Smooth muscle cell (in vitro differentiated cells): ENCODE data around the gene KLK11. TPM values are rescaled to one million over a fixed set of nuclear protein-coding genes. Genes with fewer than 3 reads are reported as not detected.
A peak's percentile ranks its signal among the peaks of the same experiment; 100 is the strongest.

Experiments
- DNase-seq: peaks from one replicate; lab custom pipeline; 2025; ENCODE audit not compliant: unreplicated experiment; lab: John Stamatoyannopoulos, UW
- H2AFZ ChIP-seq: fragments of 200-600 bp; sonication (generic); 2 replicates; pipeline ENCODE4 v1.6.0; 2016; ENCODE audit warnings: antibody characterized with exemption, low read depth, mild to moderate bottlenecking
- H3F3A ChIP-seq: fragments of 200-600 bp; sonication (generic); 2 replicates; pipeline ENCODE4 v1.6.0; 2017; ENCODE audit warnings: antibody characterized with exemption, low read depth
- H3K27ac ChIP-seq: fragments of 200-600 bp; sonication (generic); 2 replicates; pipeline ENCODE4 v1.5.1; 2016; ENCODE audit warnings: low read depth, mild to moderate bottlenecking
- H3K27me3 ChIP-seq: fragments of 200-600 bp; sonication (generic); 2 replicates; pipeline ENCODE4 v1.6.1; 2016; ENCODE audit warnings: low read depth, mild to moderate bottlenecking
- H3K36me3 ChIP-seq: fragments of 200-600 bp; sonication (generic); 2 replicates; pipeline ENCODE4 v1.5.1; 2016; ENCODE audit warnings: low read depth
- H3K4me1 ChIP-seq: fragments of 200-600 bp; sonication (generic); 2 replicates; pipeline ENCODE4 v1.5.1; 2016; ENCODE audit warnings: low read depth
- H3K4me2 ChIP-seq: fragments of 200-600 bp; sonication (generic); 2 replicates; pipeline ENCODE4 v1.6.0; 2016; ENCODE audit warnings: mild to moderate bottlenecking
- H3K4me3 ChIP-seq: fragments of 200-600 bp; sonication (generic); 2 replicates; pipeline ENCODE4 v1.5.1; 2016; ENCODE audit warnings: mild to moderate bottlenecking
- H3K79me2 ChIP-seq: fragments of 200-600 bp; sonication (generic); 2 replicates; pipeline ENCODE4 v1.6.0; 2016; ENCODE audit warnings: low read depth, mild to moderate bottlenecking
- H3K9ac ChIP-seq: fragments of 200-600 bp; sonication (generic); 2 replicates; pipeline ENCODE4 v1.6.0; 2016; ENCODE audit warnings: low read depth
- H3K9me3 ChIP-seq: fragments of 200-600 bp; sonication (generic); replicated peaks from 2 replicates; pipeline ENCODE4 v1.5.1; 2016; ENCODE audit warnings: low read depth
- H4K20me1 ChIP-seq: fragments of 200-600 bp; sonication (generic); 2 replicates; pipeline ENCODE4 v1.6.0; 2016; ENCODE audit warnings: low read depth
- WGBS: methylation state at CpG from one replicate; pipeline ENCODE4 v1.1.7; 2016; ENCODE audit warnings: low lambda C conversion rate; 5-methylcytosine and 5-hydroxymethylcytosine counted together
- polyA plus RNA-seq: library from polyadenylated mRNA; unstranded; fragments of >200 nt; fragmentation: Nextera tagmentation; extraction: Ambion mirVana; gene quantifications from 2 replicates; pipeline ENCODE4 v1.2.1, GENCODE V29; 2016
- total RNA-seq: library from RNA; depleted of rRNA; stranded (reverse); fragments of >200 nt; gene quantifications from 2 replicates; pipeline ENCODE4 v1.2.3, GENCODE V29; 2014
- TF ChIP-seq, protein P1 (sequence below): fragments of 200-600 bp; sonication (generic); IDR thresholded peaks from 2 replicates; pipeline ENCODE4 v1.5.1; 2017; ENCODE audit warnings: borderline replicate concordance, mild to moderate bottlenecking, antibody characterized with exemption; ENCODE audit not compliant: insufficient read depth, poor library complexity, severe bottlenecking

The KLK11 gene
- total and polyA plus RNA-seq, 2 experiments from 2014 or later: 0.97 to 2.1 TPM

DNA sequence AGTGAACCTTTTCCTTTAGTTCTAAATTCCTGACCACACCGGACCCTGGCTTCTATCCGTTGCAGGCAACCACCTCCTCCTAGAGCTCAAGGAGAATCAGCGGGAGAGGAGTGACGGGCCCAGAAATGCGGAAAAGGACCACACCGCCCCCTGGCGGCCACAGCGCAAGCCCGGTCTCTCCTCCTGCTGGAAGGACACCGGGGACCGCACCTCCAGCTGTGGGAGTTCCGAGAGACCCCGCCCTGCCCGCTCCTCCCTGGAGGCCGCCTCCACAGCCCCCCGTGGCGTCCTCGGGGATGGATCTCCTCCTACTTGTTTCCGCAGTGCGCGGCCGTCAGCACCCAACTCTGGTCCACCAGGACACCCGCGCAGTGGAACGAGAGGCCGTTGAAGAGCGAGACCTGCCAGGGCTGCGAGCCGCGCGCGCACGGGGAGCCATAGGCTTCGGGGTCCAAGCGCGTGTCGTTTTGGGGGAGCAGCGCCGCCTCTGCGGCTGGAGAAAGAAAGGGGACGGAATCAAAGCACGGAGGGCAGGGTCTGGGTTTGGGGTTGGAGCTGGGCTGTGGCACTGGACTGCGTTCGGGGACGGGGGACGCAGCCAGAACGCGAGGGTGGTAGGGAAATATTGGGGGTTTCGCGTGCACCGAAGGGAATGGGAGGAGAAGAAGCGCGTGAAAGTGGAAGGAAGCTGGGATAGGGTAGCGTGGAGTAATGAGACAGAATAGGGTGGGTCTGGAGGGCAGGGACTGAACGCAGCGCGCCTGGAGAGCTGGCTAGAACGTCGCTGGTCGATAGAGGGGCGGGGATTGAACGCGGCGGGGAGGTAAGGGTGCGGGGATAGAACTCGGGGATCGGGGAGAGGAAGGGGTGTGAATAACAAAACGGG is 9.4 kb downstream of the KLK11 start:
- peak overlapping the region; percentile 46 for H3K4me3 ChIP-seq

DNA sequence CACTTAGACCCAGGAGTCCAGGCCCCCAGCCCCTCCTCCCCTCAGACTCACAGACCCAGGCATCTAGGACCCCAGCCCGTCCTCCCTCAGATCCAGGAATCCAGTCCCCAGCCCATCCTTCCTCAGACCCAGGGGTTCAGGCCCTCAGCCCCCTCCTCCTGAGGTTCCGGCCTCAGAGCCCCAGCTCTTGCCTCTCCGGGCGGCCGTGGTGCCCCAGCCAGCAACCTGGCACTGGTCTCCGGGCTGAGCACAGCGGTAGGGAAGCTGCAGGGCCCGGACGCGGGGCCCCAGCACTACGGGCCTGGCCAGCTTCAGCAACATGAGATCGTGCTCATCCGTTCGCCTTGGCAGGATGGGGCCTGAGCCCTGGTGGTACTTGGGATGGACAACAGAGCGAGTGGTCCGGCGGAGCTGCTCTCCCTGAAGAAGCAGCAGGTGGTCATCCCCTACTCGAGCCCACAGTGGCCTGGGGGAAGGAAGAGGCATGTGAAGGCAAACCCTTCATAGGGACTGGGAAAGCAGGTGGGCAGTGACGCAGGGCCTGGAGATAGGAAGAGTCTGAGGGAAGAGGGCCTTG is 10.6 kb downstream of the KLK11 start:
- no peaks in the 10 kb centered on the region for H4K20me1 ChIP-seq
- no peak overlapping the region for H2AFZ ChIP-seq
- no peak overlapping the region for H3K4me2 ChIP-seq
- peaks cover 11% of the 10 kb centered on the region for H3K4me1 ChIP-seq
- no peak for DNase-seq
- H3K27ac ChIP-seq: no peak overlapping the region
- no peak overlapping the region for H3K4me3 ChIP-seq
- H3K9me3 ChIP-seq: no peaks in the 10 kb centered on the region
- peaks cover 60% of the 10 kb centered on the region for H3K27me3 ChIP-seq
- H3K79me2 ChIP-seq: no peaks in the 10 kb centered on the region
- WGBS: 90% methylated on average over 19 of the region's 19 CpGs
- TF ChIP-seq, protein P1, sequence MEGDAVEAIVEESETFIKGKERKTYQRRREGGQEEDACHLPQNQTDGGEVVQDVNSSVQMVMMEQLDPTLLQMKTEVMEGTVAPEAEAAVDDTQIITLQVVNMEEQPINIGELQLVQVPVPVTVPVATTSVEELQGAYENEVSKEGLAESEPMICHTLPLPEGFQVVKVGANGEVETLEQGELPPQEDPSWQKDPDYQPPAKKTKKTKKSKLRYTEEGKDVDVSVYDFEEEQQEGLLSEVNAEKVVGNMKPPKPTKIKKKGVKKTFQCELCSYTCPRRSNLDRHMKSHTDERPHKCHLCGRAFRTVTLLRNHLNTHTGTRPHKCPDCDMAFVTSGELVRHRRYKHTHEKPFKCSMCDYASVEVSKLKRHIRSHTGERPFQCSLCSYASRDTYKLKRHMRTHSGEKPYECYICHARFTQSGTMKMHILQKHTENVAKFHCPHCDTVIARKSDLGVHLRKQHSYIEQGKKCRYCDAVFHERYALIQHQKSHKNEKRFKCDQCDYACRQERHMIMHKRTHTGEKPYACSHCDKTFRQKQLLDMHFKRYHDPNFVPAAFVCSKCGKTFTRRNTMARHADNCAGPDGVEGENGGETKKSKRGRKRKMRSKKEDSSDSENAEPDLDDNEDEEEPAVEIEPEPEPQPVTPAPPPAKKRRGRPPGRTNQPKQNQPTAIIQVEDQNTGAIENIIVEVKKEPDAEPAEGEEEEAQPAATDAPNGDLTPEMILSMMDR: no peak
- no peaks in the 10 kb centered on the region for H3K36me3 ChIP-seq
- H3K9ac ChIP-seq: no peak overlapping the region
- no peaks in the 10 kb centered on the region for H3F3A ChIP-seq

More for the DNA sequence above, 9.4 kb downstream of the KLK11 start:
- Histone ChIP-seq H3K27ac (no peak overlapping the region), H4K20me1 (no peaks in the 10 kb centered on the region), H3F3A (no peaks in the 10 kb centered on the region), H3K9me3 (no peaks in the 10 kb centered on the region), H3K4me1 (peaks cover 14% of the 10 kb centered on the region), H3K79me2 (no peaks in the 10 kb centered on the region), H3K27me3 (peaks cover 60% of the 10 kb centered on the region), H3K36me3 (no peaks in the 10 kb centered on the region), H3K9ac (no peak overlapping the region), H3K4me2 (peak overlapping the region; percentile 83), H2AFZ (peak overlapping the region; percentile 54)
- DNase-seq: no peak
- whole genome bisulfite sequencing: 4% methylated on average over 62 of the region's 68 CpGs
- TF ChIP-seq, protein P1: peak; percentile 52

DNA sequence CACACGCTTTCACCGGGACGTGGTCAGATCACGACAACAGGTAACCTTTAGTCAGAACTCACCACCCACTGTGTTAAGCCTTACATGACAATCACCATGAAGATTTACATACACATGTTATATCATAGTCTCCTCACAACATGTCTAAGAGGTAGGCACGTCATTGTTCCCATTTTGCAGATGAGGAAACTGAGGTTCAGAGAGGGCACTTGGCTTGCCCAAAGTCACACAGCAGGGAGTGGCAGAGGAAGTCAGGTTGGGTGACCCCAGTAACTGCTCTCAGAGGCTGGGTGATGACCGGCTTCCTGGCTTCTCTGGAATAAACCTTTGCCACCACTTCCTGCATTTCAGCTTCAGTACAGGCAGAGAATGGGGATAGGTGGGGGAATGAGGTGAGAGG is 12.2 kb downstream of the KLK11 start:
- Histone ChIP-seq H3K4me3 (no peak overlapping the region), H3K27ac (no peak overlapping the region), H3K9ac (no peak overlapping the region), H3K4me1 (peaks cover 10% of the 10 kb centered on the region), H3K4me2 (no peak overlapping the region), H3F3A (no peaks in the 10 kb centered on the region), H3K27me3 (peaks cover 54% of the 10 kb centered on the region), H3K9me3 (no peaks in the 10 kb centered on the region), H2AFZ (no peak overlapping the region), H3K36me3 (no peaks in the 10 kb centered on the region), H4K20me1 (no peaks in the 10 kb centered on the region), H3K79me2 (no peaks in the 10 kb centered on the region)
- no peak for DNase-seq
- TF ChIP-seq, protein P1: no peak
- WGBS: 83% methylated on average over 6 of the region's 6 CpGs
